Measurements from ENCODE around the gene CADM4.
"Not testable (repeated sequence)": the region's sequence is repeated elsewhere in the genome, so short reads cannot be mapped to it uniquely, and the experiment has no call there.

CADM4 gene

GRCh38 chr19:43662487-43662886 lies 22.8 kb upstream of the CADM4 start:
- DNase-seq (ENCODE audit: low spot score), result no peak

GRCh38 chr19:43660971-43661360 lies 21.3 kb upstream of the CADM4 start:
- no peak for DNase-seq (ENCODE audit: low spot score)

GRCh38 chr19:43660301-43660970 lies 20.8 kb upstream of the CADM4 start:
- no peak for DNase-seq (ENCODE audit: low spot score)

GRCh38 chr19:43658494-43658893 lies 18.8 kb upstream of the CADM4 start:
- no peak for DNase-seq (ENCODE audit: low spot score)

- DNase-seq (ENCODE audit: low spot score), result no peak
Observed at GRCh38 chr19:43658001-43658400, 18.4 kb upstream of the CADM4 start.

- no peak for DNase-seq (ENCODE audit: low spot score)
Observed at GRCh38 chr19:43656436-43656835, 16.8 kb upstream of the CADM4 start.

- no peak for DNase-seq (ENCODE audit: low spot score)
Observed at GRCh38 chr19:43652546-43652874, 12.9 kb upstream of the CADM4 start.

GRCh38 chr19:43651758-43652545 lies 12.3 kb upstream of the CADM4 start:
- DNase-seq (ENCODE audit: low spot score), result peak; percentile 81

- DNase-seq (ENCODE audit: low spot score), result not testable (repeated sequence)
Observed at GRCh38 chr19:43650276-43650675, 10.6 kb upstream of the CADM4 start.

- no peak for DNase-seq (ENCODE audit: low spot score)
Observed at GRCh38 chr19:43649514-43649913, 9.9 kb upstream of the CADM4 start.

GRCh38 chr19:43648633-43649032 lies 9.0 kb upstream of the CADM4 start:
- DNase-seq (ENCODE audit: low spot score), result no peak

- DNase-seq (ENCODE audit: low spot score), result no peak
Observed at GRCh38 chr19:43644181-43644580, 4.5 kb upstream of the CADM4 start.

GRCh38 chr19:43643326-43643725 lies 3.7 kb upstream of the CADM4 start:
- DNase-seq (ENCODE audit: low spot score), result no peak

GRCh38 chr19:43642531-43642930 lies 2.9 kb upstream of the CADM4 start:
- no peak for DNase-seq (ENCODE audit: low spot score)

- no peak for DNase-seq (ENCODE audit: low spot score)
Observed at GRCh38 chr19:43641333-43641732, 1.7 kb upstream of the CADM4 start.

GRCh38 chr19:43640424-43640757 lies 741 bp upstream of the CADM4 start:
- no peak for DNase-seq (ENCODE audit: low spot score)

GRCh38 chr19:43638995-43639518 lies 593 bp downstream of the CADM4 start:
- DNase-seq (ENCODE audit: low spot score), result no peak

GRCh38 chr19:43638214-43638994 lies 1.2 kb downstream of the CADM4 start:
- no peak for DNase-seq (ENCODE audit: low spot score)

- peak; percentile 84 for DNase-seq (ENCODE audit: low spot score)
Observed at GRCh38 chr19:43636121-43636683, 3.4 kb downstream of the CADM4 start.

GRCh38 chr19:43635561-43635940 lies 4.1 kb downstream of the CADM4 start:
- not testable (repeated sequence) for DNase-seq (ENCODE audit: low spot score)

GRCh38 chr19:43634872-43635560 lies 4.6 kb downstream of the CADM4 start:
- peak; percentile 78 for DNase-seq (ENCODE audit: low spot score)

- peak; percentile 68 for DNase-seq (ENCODE audit: low spot score)
Observed at GRCh38 chr19:43634506-43634871, 5.2 kb downstream of the CADM4 start.
